ENCODE measurements around the gene LY6G5B.

Gene LY6G5B

GRCh38 chr6:31713991-31714684 lies 44.4 kb downstream of the LY6G5B start:
- Histone ChIP-seq H3K36me3 (replicated peaks; ENCODE audit: low read depth, low read length) (no peaks in the 10 kb centered on the region), H3K4me3 (ENCODE audit: low read length) (no peak overlapping the region), H3K9me3 (ENCODE audit: insufficient read depth, low read length) (no peaks in the 10 kb centered on the region), H3K27me3 (ENCODE audit: low read depth, low read length) (no peaks in the 10 kb centered on the region), H2AFZ (ENCODE audit: low read depth, low read length) (no peak overlapping the region), H3K4me2 (ENCODE audit: low read length) (no peak overlapping the region), H3K9ac (ENCODE audit: low read length) (no peak overlapping the region), H3K4me1 (ENCODE audit: low read length) (peaks cover 6% of the 10 kb centered on the region), H3K79me2 (ENCODE audit: low read length) (no peaks in the 10 kb centered on the region), H4K20me1 (ENCODE audit: insufficient read depth, low read length) (no peaks in the 10 kb centered on the region), H3K27ac (ENCODE audit: low read length) (no peak overlapping the region)
- TF ChIP-seq EZH2phosphoT487 (IDR thresholded peaks at IDR 0.05; ENCODE audit: low read depth) (no peak), CTCF (IDR thresholded peaks at IDR 0.05; ENCODE audit: low read depth, low read length) (no peak)

- H3K27ac ChIP-seq (ENCODE audit: low read length) = no peak within 1 kb of the TSS
- no peaks in the 10 kb centered on the region for H3K27me3 ChIP-seq (ENCODE audit: low read depth, low read length)
- no peaks in the 10 kb centered on the region for H3K79me2 ChIP-seq (ENCODE audit: low read length)
- H3K36me3 ChIP-seq (replicated peaks; ENCODE audit: low read depth, low read length) = no peaks in the 10 kb centered on the region
- H3K4me3 ChIP-seq (ENCODE audit: low read length) = no peak within 1 kb of the TSS
- H3K9ac ChIP-seq (ENCODE audit: low read length) = no peak within 1 kb of the TSS
- no peak for TF ChIP-seq EZH2phosphoT487 (IDR thresholded peaks at IDR 0.05; ENCODE audit: low read depth)
- TF ChIP-seq CTCF (IDR thresholded peaks at IDR 0.05; ENCODE audit: low read depth, low read length) = no peak
- no peak within 1 kb of the TSS for H2AFZ ChIP-seq (ENCODE audit: low read depth, low read length)
- no peaks in the 10 kb centered on the region for H3K9me3 ChIP-seq (ENCODE audit: insufficient read depth, low read length)
- no peak within 1 kb of the TSS for H3K4me2 ChIP-seq (ENCODE audit: low read length)
- no peaks in the 10 kb centered on the region for H4K20me1 ChIP-seq (ENCODE audit: insufficient read depth, low read length)
- H3K4me1 ChIP-seq (ENCODE audit: low read length) = peaks cover 4% of the 10 kb centered on the region
These were observed 45.5 kb downstream of the LY6G5B start, which contains the start of gene LY6G6D for GRCh38 chr6:31715022-31715958. LY6G6D (plus strand) TSS chr6:31715348; CDS start chr6:31715356, 8 bp downstream.

- H3K4me3 ChIP-seq (ENCODE audit: low read length) = no peak overlapping the region
- no peak overlapping the region for H3K4me2 ChIP-seq (ENCODE audit: low read length)
- no peaks in the 10 kb centered on the region for H3K4me1 ChIP-seq (ENCODE audit: low read length)
These were observed 47.9 kb downstream of the LY6G5B start for GRCh38 chr6:31717499-31718222.

More at GRCh38 chr6:31717499-31718222, 47.9 kb downstream of the LY6G5B start:
- no peaks in the 10 kb centered on the region for H3K27me3 ChIP-seq (ENCODE audit: low read depth, low read length)
- TF ChIP-seq EZH2phosphoT487 (IDR thresholded peaks at IDR 0.05; ENCODE audit: low read depth) (no peak), CTCF (IDR thresholded peaks at IDR 0.05; ENCODE audit: low read depth, low read length) (peak; percentile 9; the same call in 1 of the 2 replicates)
- no peaks in the 10 kb centered on the region for H3K79me2 ChIP-seq (ENCODE audit: low read length)
- no peaks in the 10 kb centered on the region for H3K36me3 ChIP-seq (replicated peaks; ENCODE audit: low read depth, low read length)
- no peaks in the 10 kb centered on the region for H4K20me1 ChIP-seq (ENCODE audit: insufficient read depth, low read length)
- H3K9ac ChIP-seq (ENCODE audit: low read length) = no peak overlapping the region
- H2AFZ ChIP-seq (ENCODE audit: low read depth, low read length) = no peak overlapping the region
- H3K9me3 ChIP-seq (ENCODE audit: insufficient read depth, low read length) = no peaks in the 10 kb centered on the region
- H3K27ac ChIP-seq (ENCODE audit: low read length) = no peak overlapping the region

All from OCI-LY3 (cell line).